GM18508 (cell line): Measurements from ENCODE around the gene GLP1R.

Experiments used
- ATAC-seq: cut with Tn5 transposase; IDR thresholded peaks from one replicate; pipeline ENCODE4 v1.9.1; 2021; ENCODE audit warnings: moderate number of reproducible peaks; ENCODE audit not compliant: insufficient read depth, unreplicated experiment

GLP1R gene

DNA sequence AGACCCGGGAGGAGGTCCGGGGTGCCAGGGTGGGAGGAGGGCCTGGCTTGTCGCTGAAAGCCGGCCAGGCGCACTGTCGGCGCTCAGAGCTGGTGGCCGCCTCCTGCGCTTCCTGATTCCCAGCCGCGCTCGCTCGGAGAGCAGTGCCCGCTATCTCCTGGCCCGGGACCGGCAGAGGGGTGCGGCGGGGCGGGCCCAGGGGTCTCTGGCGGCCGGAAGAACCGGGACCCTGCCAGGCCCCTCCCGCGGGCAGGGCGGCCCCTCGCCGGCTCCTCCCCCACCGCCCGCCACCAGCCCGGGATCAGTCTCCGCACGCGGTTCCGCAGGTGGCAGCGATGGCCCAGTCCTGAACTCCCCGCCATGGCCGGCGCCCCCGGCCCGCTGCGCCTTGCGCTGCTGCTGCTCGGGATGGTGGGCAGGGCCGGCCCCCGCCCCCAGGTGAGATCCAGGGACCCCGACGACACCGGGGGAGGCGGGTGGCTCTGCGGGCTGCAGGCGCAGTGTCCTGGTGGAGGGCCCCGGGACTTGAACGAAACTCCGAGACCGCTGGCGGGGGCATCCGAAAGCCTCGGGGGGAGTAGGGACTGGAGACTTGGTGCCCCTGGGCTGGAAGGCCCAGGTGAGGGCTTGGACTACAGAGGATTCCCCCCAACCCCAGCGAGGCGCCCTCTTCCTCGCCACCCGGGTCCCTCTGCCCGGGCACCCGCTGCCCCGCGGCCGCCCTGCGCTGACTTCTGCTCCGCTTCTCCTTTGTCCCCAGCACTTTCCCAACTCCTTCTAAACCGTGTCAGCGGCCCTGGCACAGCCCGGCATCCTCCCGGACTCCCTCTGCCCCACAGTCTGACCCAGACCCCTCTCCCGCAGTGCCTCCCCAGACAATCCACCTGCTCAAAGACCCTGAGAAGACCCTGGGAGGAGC lies at the start of gene GLP1R:
Gene GLP1R, plus strand, starts transcription at position 301 of the 919 bp plus-strand sequence. Its CDS starts 60 bp downstream, at position 361.
- no peak for ATAC-seq

DNA sequence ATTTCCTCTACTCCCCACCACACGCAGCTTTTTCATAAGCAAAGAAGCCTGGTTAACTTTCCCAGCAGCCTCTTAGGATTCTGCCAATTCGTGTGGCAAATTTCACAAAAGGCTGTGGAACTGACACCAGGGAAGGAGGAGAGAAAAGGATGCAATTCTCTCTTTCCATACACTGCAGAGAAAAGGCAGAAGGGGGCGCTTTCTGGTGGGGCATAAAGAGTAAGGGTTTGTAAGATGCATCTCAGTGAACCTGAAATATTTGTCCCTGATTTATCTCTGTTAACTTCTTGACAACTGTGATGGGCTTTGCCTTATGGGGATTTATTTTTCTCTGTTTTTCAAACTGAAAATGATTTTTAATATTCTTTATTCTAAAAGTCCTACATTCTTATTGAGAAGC lies 45.5 kb upstream of the GLP1R start:
- no peak for ATAC-seq

DNA sequence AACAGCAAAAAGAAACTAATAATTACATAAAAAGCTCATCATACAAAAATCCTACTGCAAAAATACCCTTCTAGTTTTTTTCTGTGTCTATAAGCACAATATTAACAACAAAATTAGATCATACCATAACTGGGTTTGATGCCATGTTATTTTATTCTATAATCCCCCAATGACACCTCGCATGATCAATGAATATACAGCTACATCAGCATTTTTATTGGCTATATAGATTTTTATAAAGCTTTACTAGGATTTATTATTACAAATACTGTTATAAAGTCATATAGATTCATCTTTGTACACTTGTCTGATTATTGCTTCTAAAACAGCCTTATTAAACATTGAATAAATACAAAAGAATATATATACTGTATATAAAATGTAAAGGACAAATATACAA lies 45.1 kb upstream of the GLP1R start:
- no peak for ATAC-seq

DNA sequence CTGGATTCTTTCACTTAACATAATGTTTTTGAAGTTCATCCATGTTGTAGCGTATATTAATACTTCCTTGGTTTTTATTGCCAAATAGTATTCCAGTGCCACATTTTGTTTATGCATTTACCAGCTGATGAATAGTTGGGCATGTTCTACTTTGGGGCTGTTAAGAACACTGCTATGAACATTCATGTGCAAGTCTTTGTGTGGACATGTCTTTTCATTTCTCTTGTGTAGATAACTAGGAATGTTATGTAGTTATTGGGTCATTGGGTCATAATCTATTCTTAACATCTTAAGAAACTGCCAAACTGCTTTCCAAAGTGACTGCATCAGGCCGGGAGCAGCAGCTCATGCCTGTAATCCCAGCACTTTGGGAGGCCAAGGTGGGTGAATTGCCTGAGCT lies 43.8 kb upstream of the GLP1R start:
- no peak for ATAC-seq

DNA sequence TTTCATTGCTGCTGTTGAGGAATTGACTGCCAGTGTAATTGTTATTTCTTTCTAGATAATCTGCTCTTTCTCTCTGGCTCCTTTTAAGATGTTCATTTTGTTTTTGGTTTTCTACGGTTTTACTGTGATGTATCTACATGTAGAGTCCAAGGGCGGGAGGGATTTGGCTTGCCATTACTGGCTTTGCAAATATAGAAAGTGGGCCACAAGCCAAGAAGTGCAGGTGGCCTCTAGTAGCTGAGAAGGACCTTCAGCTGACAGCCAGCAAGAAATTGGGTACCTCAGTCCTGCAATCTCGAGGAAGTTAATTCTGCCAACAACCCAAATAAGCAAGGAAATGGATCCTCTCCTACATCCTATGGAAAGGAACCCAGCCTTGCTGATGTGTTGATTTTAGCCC lies 42.8 kb upstream of the GLP1R start:
- ATAC-seq, result no peak

DNA sequence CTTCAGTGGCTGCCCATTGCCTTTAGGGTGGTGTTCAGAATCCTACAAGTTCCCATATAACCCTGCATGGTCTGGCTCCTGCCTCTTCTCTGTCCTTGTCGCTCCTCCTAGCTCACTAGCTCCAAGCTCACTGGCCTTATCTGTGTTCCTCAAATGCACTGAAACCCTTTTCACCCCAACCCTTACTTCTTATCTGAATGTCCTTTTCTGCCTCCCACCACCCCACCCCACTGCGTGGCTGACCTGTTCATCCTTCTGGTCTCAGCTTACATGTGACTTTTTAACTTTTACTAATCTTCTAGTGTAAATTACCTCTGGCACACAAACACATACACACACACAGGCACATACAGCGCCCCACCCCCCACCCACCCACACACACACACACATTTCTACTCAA lies 41.0 kb upstream of the GLP1R start:
- no peak for ATAC-seq

DNA sequence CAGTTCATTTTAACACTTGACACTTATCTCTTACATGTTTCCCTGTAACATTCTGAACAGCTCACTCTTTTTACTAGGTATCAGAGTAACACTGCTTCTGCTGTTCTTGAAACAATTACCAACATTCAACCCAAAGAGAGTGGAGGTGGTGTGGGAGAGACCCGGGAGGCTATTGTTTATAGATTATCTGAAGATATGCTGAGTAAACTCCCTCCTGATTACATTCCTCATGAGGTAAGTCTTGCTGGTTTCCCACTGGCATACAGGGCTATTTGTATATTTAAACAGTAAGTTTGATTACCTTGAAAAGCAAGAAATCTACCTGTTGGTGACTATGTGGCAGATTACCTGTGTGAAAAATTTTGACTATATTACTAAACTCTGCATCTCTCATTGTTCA lies 39.8 kb upstream of the GLP1R start:
- ATAC-seq, result no peak

DNA sequence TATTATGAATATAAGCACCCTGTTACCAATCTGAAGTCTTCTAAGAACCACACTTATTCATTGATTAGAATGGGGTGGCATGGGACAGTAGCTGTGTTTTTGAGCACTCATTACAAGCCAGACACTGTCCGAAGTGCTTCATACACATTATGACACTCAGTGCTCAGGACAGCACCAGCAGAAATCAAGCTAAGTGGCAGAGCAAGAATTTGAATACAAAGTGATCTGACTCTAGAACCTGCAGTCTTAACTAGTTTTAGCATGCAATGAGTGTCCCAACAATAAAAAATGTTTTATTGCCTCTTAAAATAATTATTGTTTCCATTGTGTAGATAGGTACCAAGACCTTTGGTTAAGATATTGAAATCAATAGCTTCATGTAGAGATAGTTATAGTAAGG lies 39.1 kb upstream of the GLP1R start:
- ATAC-seq, result no peak

DNA sequence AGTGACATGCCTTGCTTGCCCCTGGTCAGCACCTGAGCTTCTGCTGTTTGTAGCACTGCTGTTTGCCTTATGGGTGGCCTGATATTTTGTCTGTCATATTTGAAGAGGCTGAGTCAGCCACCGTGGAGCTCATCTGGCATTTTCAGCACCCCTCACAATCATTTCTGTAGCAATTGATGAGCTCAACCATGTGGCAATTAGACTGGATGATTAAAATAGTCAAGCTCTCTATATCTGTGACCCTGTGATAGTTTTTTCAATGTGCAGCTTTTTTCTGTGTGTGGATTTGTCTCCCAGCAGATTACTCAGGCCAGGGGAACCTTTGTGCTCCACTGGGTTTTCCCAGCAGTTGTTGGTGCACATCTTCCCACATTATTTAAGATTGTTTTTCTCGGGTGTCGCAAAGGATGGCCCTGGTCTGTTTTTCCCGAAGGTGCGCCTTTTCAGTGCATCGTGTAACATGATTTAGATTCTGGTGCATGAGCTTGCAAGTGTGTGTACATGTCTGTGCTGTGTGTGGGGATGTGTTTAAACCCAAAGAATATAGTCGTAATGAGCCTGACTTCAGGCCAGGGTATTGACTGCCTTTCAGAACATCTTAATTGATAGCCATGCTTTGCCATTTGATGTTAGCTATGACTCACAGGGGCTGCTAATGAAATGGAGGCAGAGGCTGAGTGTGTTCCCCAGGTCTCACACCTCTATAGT lies 31.6 kb upstream of the GLP1R start:
- no peak for ATAC-seq

DNA sequence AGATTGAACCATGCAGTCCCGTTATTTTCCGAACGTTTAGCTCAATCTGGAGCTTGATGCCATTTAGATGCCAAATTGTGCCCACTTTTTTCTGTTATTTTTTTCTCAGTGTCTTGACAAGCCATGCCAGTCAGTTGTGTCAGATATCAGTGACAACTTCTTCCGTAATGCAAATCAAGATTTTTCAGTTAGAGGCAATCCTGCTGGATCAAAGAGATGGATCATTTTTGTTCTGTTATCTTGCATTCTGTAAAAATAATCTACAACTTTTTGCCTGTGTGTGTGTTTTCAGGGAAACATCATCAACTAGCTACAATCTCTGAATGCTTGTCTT lies 31.1 kb upstream of the GLP1R start:
- no peak for ATAC-seq

DNA sequence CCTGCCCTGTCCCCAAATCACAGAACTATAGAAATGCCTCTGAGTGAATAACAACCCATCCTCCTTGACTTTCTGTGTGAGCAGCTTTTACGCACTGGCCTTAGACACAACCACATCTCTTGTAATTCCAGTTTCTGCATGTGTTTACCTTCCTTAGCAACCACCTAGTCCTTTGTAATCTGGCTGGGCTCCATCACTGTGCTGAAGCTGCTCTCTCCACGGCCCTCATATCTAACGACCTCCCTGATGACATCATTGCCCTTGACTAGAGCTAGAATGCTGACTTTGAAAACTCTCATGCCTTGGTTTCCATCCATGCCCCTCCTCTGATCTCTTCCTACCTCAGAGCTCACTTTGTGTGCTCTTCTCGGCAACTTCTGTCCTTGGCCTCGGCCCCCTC lies 30.5 kb upstream of the GLP1R start:
- no peak for ATAC-seq

DNA sequence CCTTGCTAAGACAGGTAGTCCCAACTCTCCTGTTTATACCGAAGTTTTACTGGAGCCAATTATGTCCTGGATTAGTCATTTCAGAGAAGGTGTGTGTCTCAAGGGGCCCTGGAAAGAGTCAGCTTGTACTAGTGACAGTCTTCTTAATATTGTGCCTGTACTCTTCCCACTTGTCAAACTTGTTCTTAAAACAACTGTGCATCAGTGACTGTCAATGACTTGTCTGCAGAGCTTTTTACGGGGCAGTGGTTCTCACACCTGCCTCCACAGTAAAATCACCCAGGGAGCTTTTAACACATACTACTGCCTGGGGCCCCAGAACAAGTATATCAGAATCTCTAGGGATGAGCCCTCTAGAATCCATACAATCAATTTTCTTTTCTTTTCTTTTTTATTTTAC lies 28.4 kb upstream of the GLP1R start:
- no peak for ATAC-seq

DNA sequence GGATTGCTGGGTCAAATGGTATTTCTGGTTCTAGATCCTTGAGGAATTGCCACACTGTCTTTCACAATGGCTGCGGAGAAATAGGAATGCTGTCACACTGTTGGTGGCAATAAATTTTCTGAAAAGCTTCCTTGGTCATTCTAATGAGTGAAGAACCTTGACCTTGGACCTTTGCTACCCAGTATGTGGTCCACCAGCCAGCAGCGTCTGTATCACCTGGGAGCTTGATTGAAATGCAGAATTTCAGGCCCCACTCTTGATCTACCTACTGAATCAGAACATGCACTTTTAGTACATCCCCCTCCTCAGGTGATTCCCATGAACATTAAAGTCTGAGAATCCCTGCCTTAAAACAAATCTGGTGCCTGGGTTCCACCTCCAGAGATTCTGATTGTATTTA lies 27.5 kb upstream of the GLP1R start:
- no peak for ATAC-seq

DNA sequence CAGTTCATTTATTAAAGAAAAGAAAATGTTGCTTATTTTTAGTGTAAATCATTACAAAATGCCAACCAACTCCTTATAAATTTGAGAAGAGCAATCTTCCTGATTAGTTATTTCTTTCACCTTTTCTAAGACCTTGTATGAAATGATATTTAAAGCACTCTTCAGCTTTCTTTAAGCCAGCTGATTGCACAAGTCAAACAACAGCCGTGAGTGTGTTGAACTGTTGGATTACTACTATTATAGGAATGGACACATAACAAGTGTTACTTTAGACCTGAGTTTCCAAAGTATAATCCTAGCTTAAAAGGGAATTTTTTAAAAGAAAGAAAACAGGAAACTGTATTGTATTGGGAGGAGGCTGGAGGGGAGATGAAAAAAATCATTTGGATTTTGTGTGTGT lies 26.8 kb upstream of the GLP1R start:
- ATAC-seq, result no peak

DNA sequence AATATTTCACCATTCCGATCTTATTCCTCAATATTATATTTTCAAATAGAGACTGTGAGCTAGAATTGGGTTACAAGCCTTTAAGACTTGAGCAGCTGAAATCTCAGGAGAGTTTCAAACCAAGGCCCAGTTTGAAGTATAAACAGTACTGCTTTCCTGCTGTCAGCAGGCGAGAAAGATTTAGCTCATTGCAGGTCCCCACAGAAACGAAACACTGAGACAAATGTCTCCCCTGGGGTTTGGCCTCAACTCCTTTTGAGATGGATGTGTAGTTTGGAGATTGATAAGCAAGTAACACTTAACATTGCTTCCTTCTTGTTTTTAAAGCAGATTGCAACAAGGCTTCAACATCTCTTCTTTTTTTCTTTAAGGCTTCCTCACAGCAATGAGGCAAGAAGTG lies 22.4 kb upstream of the GLP1R start:
- no peak for ATAC-seq

DNA sequence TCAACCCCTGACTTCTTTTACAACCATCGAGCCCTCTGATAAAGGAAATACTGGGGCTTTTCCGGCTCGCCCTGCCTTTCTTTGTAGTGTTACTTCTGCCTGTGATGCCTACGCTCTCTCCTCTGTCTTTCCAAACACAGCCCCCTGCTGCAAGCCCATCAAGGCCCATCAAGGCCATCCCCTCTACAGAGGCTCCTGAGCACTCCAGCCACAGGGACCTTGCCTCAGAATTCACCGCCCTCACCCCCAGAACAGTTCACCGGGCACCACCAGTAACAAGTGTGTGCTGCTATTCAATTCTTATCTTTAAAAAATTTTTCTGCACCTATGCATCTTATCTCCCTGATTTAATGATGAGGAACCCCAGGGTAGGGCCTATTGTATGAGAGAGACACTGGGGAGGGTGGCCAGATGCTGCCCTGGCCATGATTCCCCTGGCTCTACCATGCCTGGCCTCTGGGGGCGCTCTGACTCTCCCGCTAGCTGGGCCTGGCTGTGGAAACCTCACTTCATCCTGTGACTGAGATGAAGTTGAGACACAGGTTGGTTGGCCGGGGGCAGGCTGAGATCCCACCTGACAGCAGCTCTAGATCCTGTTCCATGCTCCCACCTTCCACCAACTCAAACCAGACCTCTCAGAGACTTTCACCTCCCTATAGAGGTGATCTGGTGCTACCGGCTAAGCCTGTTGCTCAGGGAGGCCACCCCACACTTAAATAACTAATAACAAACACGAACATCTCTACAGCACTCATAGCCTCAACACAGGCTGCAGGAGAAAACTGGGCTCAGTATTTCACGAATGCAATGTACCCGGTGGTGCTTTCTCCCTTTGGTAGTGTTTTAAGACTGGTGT lies 19.2 kb upstream of the GLP1R start:
- ATAC-seq, result no peak

DNA sequence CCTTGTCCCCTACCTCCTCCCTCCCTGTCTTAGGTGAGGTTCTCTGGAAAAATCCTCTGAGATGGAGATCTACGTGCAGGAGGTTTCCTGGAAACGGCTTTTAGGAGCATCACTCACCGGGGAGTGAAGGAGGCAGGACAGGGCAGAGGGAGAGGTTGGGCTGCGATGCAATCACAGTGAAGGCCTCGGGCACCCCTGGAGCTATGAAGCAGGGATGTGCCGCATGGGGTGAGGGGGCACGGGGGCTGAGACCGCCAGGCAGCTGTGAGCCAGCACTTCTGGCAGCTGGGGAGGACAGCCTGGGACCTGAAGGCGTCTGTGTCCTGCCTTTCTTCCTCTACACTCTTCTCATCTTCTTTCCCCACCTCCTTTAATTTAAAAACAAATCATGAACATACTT lies 12.9 kb upstream of the GLP1R start:
- no peak for ATAC-seq

DNA sequence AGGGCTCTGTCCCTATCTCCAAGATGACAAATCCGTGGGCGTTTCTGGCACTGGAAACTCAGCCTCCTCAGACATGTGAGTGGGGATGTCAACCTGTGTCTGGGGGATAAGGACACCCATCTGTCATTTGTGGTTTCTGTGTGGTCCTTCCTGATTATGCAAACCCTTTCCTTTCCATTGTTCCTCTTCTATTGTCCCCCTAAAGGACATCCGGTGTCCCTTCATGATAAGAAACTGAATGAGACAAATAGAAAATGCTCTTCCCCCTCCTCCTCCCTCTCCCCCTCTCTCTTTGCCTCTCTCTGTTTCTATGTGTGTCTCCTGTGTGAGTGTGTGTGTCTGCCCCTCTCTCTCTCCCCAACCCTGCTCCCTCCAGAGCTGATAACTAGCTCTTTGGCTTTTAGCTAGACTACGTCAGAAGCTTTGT lies 11.5 kb upstream of the GLP1R start:
- ATAC-seq, result no peak

DNA sequence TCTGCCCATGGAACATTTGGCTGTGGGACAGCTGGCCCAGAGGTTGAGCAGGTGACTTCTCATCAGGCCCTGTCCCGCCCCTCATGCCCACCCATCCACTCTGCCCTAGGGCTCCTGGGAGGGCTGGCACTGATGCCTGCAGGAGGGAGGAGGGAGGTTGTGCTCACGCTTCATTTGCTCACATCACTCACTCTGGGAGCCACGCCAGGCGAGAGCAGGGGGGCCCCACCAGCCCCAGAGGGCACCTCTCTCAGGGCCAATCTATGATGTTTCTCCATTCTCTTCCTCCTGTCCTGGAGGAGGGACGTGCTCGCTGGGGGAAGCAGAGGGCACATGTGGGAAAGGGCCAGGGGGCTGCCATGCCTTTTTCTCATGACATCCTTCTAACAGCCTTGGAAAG lies 10.9 kb upstream of the GLP1R start:
- no peak for ATAC-seq

DNA sequence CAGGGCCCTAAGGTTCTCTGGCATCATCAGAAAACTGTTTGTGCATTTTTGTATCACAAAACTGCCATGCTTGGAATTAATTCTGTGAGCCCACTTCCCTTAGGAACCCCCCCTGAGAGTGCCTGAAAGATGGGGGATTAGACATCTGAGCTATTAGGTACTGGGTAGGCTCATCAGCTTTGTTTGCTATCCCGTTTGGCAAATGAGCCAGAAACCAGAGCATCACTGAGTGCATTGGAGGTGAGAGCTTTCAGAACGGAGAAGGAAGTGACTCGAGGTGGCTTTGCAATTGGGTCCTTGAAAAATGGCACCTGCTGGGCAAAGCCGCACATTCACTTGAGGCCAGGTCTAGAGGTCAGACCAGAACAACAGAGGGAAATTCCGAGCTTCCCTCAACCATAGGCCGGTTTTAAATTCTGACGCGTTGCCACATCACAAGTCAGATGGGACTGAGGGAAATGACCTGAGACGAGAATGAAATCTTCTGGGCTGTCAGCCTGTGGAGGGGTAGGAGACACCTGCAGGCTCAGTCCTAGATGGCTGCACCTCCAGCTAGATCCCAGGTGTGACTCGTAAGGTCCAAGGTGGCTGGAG lies 8.4 kb upstream of the GLP1R start:
- no peak for ATAC-seq

DNA sequence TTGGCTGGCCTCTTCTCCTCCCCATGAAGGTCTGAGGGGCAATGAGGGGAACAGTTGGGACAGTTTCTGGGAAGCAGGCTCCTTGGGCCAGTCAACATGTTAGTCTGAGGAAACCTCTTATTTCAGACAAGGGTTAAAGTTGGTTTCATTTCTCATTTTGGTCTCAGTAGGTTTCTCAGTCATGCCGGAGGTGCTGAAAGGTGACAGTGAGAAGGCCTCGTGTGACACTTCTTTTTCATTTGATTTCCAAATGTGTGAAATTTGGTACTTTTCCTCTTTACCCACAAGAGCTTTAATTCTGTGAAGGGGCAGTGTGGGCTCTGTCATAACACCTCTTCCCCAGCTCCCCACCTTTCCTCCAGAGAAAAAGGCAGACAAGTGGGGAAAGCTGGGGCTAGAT lies 7.5 kb upstream of the GLP1R start:
- no peak for ATAC-seq
